KMS-11 (cell line): ENCODE results near the gene PAEP.
"Not testable (repeated sequence)": the region's sequence is repeated elsewhere in the genome, so short reads cannot be mapped to it uniquely, and the experiment has no call there.

Experiments used
- H2AFZ ChIP-seq: fragments of 200-600 bp; sonication (generic); 2 replicates; pipeline ENCODE4 v1.6.1; 2016; ENCODE audit warnings: antibody characterized with exemption, mixed run types, low read depth
- H3K27ac ChIP-seq: fragments of 200-600 bp; sonication (generic); 2 replicates; pipeline ENCODE4 v1.6.1; 2016; ENCODE audit warnings: mild to moderate bottlenecking, mixed run types
- H3K27me3 ChIP-seq: fragments of 200-600 bp; sonication (generic); 2 replicates; pipeline ENCODE4 v1.6.1; 2017; ENCODE audit warnings: mild to moderate bottlenecking, low read depth, mixed run types, moderate library complexity; ENCODE audit not compliant: insufficient read depth
- H3K36me3 ChIP-seq: fragments of 200-600 bp; sonication (generic); 2 replicates; pipeline ENCODE4 v1.6.1; 2017; ENCODE audit warnings: mild to moderate bottlenecking, mixed run types; ENCODE audit not compliant: insufficient read depth
- H3K4me1 ChIP-seq: fragments of 200-600 bp; sonication (generic); 2 replicates; pipeline ENCODE4 v1.6.1; 2016; ENCODE audit warnings: mild to moderate bottlenecking, low read depth, mixed run types; ENCODE audit not compliant: poor library complexity, severe bottlenecking
- H3K4me2 ChIP-seq: fragments of 200-600 bp; sonication (generic); 2 replicates; pipeline ENCODE4 v1.7.0; 2016; ENCODE audit warnings: mild to moderate bottlenecking, mixed run types
- H3K4me3 ChIP-seq: fragments of 200-600 bp; sonication (generic); IDR thresholded peaks from 2 replicates; pipeline ENCODE4 v1.6.1; 2017; ENCODE audit warnings: low read depth, low read length, mixed read lengths; ENCODE audit not compliant: insufficient read depth
- H3K79me2 ChIP-seq: fragments of 200-600 bp; sonication (generic); 2 replicates; pipeline ENCODE4 v1.6.1; 2016; ENCODE audit warnings: low read depth, mixed run types; ENCODE audit not compliant: insufficient read depth
- H3K9ac ChIP-seq: fragments of 200-600 bp; sonication (generic); 2 replicates; pipeline ENCODE4 v1.6.1; 2016; ENCODE audit warnings: mild to moderate bottlenecking, mixed run types
- H4K20me1 ChIP-seq: fragments of 200-600 bp; sonication (generic); 2 replicates; pipeline ENCODE4 v1.6.1; 2016; ENCODE audit warnings: mild to moderate bottlenecking, mixed run types; ENCODE audit not compliant: insufficient read depth
- CTCF ChIP-seq: fragments of 200-600 bp; sonication (generic); conservative IDR thresholded peaks from 2 replicates; pipeline ENCODE4 v1.6.1; 2017; ENCODE audit warnings: low read depth, mild to moderate bottlenecking, antibody characterized with exemption, low read length, moderate library complexity, mixed read lengths

The PAEP gene

GRCh38 chr9:135536216-135536615, 25.3 kb upstream of the PAEP start:
- H3K27me3 ChIP-seq: peaks cover 43% of the 10 kb centered on the region; the same call in 1 of the 2 replicates
- no peak overlapping the region for H3K9ac ChIP-seq
- H3K4me2 ChIP-seq: no peak overlapping the region
- H3K4me1 ChIP-seq: no peaks in the 10 kb centered on the region
- H3K27ac ChIP-seq: no peak overlapping the region
- no peaks in the 10 kb centered on the region for H3K36me3 ChIP-seq
- no peak overlapping the region for H2AFZ ChIP-seq
- H4K20me1 ChIP-seq: no peaks in the 10 kb centered on the region
- H3K4me3 ChIP-seq: no peak overlapping the region
- no peaks in the 10 kb centered on the region for H3K79me2 ChIP-seq
- no peak for TF ChIP-seq CTCF

- not testable (repeated sequence) for H3K9ac ChIP-seq, H3K4me2 ChIP-seq, H3K4me1 ChIP-seq, H3K27ac ChIP-seq, H3K36me3 ChIP-seq, H2AFZ ChIP-seq, H4K20me1 ChIP-seq, H3K79me2 ChIP-seq, H3K4me3 ChIP-seq
- peaks cover 33% of the 10 kb centered on the region; the same call in 1 of the 2 replicates for H3K27me3 ChIP-seq
Measured at GRCh38 chr9:135543262-135543894, 18.2 kb upstream of the PAEP start.

- no peaks in the 10 kb centered on the region for H3K79me2 ChIP-seq
- H3K9ac ChIP-seq: no peak overlapping the region
- H3K4me2 ChIP-seq: no peak overlapping the region
- H4K20me1 ChIP-seq: no peaks in the 10 kb centered on the region
- TF ChIP-seq CTCF: no peak
- no peak overlapping the region for H3K4me3 ChIP-seq
- no peak overlapping the region for H3K27ac ChIP-seq
- H3K27me3 ChIP-seq: peaks cover 21% of the 10 kb centered on the region; the same call in 1 of the 2 replicates
- H2AFZ ChIP-seq: no peak overlapping the region
- H3K4me1 ChIP-seq: no peaks in the 10 kb centered on the region
- H3K36me3 ChIP-seq: no peaks in the 10 kb centered on the region
Measured at GRCh38 chr9:135544981-135545635, 16.4 kb upstream of the PAEP start.

GRCh38 chr9:135545646-135546176, 15.8 kb upstream of the PAEP start, which contains the start of gene OBP2A:
Gene OBP2A (plus strand): TSS chr9:135546126. CDS start chr9:135546181, 55 bp downstream.
- not testable (repeated sequence) for H3K4me1 ChIP-seq, H4K20me1 ChIP-seq, H3K9ac ChIP-seq, H3K27ac ChIP-seq, H3K4me3 ChIP-seq, H3K4me2 ChIP-seq, H3K79me2 ChIP-seq, H2AFZ ChIP-seq, H3K36me3 ChIP-seq
- peaks cover 23% of the 10 kb centered on the region; the same call in 1 of the 2 replicates for H3K27me3 ChIP-seq

- not testable (repeated sequence) for H3K36me3 ChIP-seq, H3K27ac ChIP-seq, H3K4me3 ChIP-seq, H4K20me1 ChIP-seq, H3K4me1 ChIP-seq, H2AFZ ChIP-seq, H3K4me2 ChIP-seq, H3K79me2 ChIP-seq, H3K9ac ChIP-seq
- peaks cover 28% of the 10 kb centered on the region; the same call in 1 of the 2 replicates for H3K27me3 ChIP-seq
Measured at GRCh38 chr9:135546792-135547617, 14.6 kb upstream of the PAEP start.
